ENCODE data around the gene BSN.

Gene BSN

DNA sequence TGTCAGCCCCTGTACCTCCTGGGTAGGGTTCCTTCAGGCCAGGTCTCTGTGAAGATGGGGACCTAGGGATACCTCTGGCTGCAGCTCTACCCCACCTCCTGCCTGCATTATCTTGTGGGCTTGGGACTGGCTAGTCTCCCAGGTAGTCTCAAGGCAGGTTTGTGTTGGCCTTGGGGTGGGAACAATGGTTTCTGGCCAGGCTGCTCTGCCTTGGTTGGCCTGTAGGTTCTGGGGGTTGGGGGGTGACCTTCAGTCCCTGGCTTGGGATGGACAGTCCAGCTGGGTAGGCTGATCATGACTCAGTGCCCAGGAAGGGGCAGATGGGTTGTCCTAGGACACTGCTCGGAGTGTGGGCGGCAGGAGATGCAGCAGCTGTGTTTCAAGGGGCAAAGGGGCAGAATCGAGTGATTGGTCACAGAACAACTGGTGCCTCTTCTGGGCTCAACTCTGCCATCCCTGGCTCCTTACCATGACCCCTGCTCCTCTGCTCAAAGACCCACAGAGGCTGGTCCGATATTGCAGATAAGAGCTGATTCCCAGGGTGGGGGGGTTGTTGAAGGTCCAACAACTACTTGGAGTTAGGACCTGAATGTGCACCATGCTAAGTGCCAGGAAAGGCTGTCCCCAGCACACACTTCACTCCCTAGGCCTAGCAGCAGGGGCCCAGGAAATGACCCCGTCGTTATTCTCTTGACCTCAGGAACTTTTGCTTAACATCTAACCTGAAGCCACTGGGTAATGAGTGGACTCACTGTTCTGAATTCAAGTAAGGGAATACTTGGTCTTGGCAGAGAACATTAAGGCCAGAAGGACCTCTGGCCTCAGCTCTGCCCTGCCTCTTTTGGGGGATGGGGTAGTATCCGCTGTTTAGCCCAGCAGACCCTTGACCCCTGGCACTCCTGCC lies 18.1 kb upstream of the BSN start:
- TF ChIP-seq FOXP2 (optimal IDR thresholded peaks at IDR 0.05; ENCODE audit: borderline replicate concordance, extremely low read depth, extremely low read length, insufficient read depth) (no peak), TAF1 (IDR thresholded peaks at IDR 0.05; ENCODE audit: borderline replicate concordance, insufficient read depth, low read length) (no peak), SIN3A (IDR thresholded peaks at IDR 0.05; ENCODE audit: borderline replicate concordance, insufficient read depth, low read length) (no peak)
- TF ChIP-seq, protein P1, sequence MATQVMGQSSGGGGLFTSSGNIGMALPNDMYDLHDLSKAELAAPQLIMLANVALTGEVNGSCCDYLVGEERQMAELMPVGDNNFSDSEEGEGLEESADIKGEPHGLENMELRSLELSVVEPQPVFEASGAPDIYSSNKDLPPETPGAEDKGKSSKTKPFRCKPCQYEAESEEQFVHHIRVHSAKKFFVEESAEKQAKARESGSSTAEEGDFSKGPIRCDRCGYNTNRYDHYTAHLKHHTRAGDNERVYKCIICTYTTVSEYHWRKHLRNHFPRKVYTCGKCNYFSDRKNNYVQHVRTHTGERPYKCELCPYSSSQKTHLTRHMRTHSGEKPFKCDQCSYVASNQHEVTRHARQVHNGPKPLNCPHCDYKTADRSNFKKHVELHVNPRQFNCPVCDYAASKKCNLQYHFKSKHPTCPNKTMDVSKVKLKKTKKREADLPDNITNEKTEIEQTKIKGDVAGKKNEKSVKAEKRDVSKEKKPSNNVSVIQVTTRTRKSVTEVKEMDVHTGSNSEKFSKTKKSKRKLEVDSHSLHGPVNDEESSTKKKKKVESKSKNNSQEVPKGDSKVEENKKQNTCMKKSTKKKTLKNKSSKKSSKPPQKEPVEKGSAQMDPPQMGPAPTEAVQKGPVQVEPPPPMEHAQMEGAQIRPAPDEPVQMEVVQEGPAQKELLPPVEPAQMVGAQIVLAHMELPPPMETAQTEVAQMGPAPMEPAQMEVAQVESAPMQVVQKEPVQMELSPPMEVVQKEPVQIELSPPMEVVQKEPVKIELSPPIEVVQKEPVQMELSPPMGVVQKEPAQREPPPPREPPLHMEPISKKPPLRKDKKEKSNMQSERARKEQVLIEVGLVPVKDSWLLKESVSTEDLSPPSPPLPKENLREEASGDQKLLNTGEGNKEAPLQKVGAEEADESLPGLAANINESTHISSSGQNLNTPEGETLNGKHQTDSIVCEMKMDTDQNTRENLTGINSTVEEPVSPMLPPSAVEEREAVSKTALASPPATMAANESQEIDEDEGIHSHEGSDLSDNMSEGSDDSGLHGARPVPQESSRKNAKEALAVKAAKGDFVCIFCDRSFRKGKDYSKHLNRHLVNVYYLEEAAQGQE (IDR thresholded peaks at IDR 0.05; ENCODE audit: insufficient read depth in 1 of 2, low read depth in 2 of 2, low read length in 2 of 2), result no peak

- TF ChIP-seq FOXP2 (optimal IDR thresholded peaks at IDR 0.05; ENCODE audit: borderline replicate concordance, extremely low read depth, extremely low read length, insufficient read depth), result no peak
Measured at GRCh38 chr3:49536875-49537533, 17.3 kb upstream of the BSN start.

GRCh38 chr3:49539659-49540560 lies 14.4 kb upstream of the BSN start:
- TF ChIP-seq FOXP2 (optimal IDR thresholded peaks at IDR 0.05; ENCODE audit: borderline replicate concordance, extremely low read depth, extremely low read length, insufficient read depth), result peak; percentile 72
- TF ChIP-seq SIN3A (IDR thresholded peaks at IDR 0.05; ENCODE audit: borderline replicate concordance, insufficient read depth, low read length), result no peak
- TF ChIP-seq POLR2AphosphoS5 (IDR thresholded peaks at IDR 0.05; ENCODE audit: low read depth, low read length), result peak; percentile 42; the same call in 1 of the 2 replicates

DNA sequence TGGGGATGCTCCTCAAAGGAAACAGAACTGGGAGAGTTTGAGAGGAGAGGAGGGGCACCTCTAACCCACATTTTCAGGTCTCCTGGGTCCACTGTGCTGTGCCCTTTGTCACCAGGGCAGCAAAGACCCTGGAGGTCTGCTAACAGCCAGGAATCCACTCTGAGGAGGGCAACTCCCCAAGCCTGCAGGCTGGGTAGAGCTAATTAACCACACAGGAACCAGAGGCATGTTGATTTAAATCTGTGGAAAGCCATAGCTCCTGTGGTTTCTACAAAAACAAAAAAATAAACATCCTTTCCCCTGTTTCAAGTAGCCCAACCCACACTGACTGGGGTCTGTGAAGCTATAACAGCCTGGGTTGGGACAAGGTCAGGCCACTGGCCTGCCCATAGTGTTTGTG lies 2.2 kb upstream of the BSN start:
- TF ChIP-seq, protein P1 (IDR thresholded peaks at IDR 0.05; ENCODE audit: insufficient read depth in 1 of 2, low read depth in 2 of 2, low read length in 2 of 2), result no peak

DNA sequence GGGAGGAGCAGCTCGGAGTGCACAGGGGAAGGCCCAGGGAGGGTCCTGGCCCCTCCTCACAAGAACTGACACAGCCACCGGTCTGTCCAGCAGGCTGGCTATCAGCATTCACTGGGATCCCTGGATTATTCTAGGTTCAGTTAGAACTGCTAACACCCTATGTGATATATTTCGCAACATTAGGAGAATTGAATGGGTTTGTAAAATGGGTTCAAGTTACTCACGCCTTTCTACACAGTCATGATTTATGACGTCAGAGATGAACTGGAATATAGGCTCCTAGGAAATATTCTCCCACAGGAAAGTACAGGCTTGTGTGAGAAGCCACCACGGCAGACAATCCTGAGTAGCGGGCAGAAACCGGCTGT lies 969 bp upstream of the BSN start:
- TF ChIP-seq TAF1 (IDR thresholded peaks at IDR 0.05; ENCODE audit: borderline replicate concordance, insufficient read depth, low read length) (no peak), FOXP2 (optimal IDR thresholded peaks at IDR 0.05; ENCODE audit: borderline replicate concordance, extremely low read depth, extremely low read length, insufficient read depth) (no peak), SIN3A (IDR thresholded peaks at IDR 0.05; ENCODE audit: borderline replicate concordance, insufficient read depth, low read length) (no peak), POLR2AphosphoS5 (IDR thresholded peaks at IDR 0.05; ENCODE audit: low read depth, low read length) (no peak)
- TF ChIP-seq, protein P1 (IDR thresholded peaks at IDR 0.05; ENCODE audit: insufficient read depth in 1 of 2, low read depth in 2 of 2, low read length in 2 of 2), result no peak
